Esophagus squamous epithelium (tissue), 4 donors: Measurements from ENCODE around the gene MEF2D.

Experiments
- CTCF ChIP-seq, 6 experiments: fragments of 450-650 bp in 4 of 6; fragments of 200-600 bp in 2 of 6; sonication (generic) in 2 of 6; IDR thresholded peaks; one replicate each; pipeline ENCODE4 v1.5.1; 2016 to 2019; ENCODE audit warnings: antibody characterized with exemption in 6 of 6, mild to moderate bottlenecking in 4 of 6, moderate library complexity in 4 of 6
- POLR2A ChIP-seq, 4 donors: fragments of 450-650 bp; IDR thresholded peaks; one replicate each; pipeline ENCODE4 v1.6.1; 2017; ENCODE audit warnings: antibody characterized with exemption in 4 of 4, mild to moderate bottlenecking in 4 of 4, moderate library complexity in 3 of 4

DNA sequence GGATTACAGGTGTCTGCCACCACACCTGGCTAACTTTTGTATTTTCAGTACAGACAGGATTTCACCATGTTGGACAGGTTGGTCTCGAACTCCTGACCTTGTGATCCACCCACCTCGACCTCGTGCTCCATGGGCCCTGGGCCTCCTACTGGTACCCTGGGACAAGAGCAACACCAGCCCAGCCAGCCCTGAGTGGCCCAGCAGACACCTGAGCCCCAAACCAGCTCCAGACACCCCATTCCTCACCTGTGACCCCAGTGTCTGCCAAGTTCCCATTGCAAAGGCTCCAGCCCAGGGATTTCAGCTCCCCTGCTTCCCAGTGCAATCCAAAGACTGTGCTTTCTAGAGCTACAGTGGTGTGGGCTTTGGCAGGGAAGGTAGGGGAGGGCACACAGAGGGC, 14.6 kb downstream of the MEF2D start:
- no peak for TF ChIP-seq CTCF (IDR thresholded peaks at IDR 0.05)
- no peak for TF ChIP-seq POLR2A (IDR thresholded peaks at IDR 0.05)
